IMR-90 (cell line): ENCODE results near the gene MSANTD1. TPM values are rescaled to one million over a fixed set of nuclear protein-coding genes. Genes with fewer than 3 reads are reported as not detected.

Experiments
- ATAC-seq: fragments of 200-7000 bp; cut with Tn5 transposase; 2 replicates; pipeline ENCODE4 v1.9.1; 2020; ENCODE audit warnings: low read depth, mild to moderate bottlenecking, moderate library complexity
- BruUV-seq: library from RNA; stranded (reverse); fragments of 400-500 nt; replicated peaks from 2 replicates; lab custom pipeline; 2021; lab: Mats Ljungman, UMichigan
- CTCF ChIA-PET: fragments of 300-600 bp; formaldehyde crosslinking; extraction: SDS; loops from one replicate; lab custom pipeline; 2021; ENCODE audit warnings: antibody characterized with exemption; lab: Yijun Ruan, JAX
- POLR2A ChIA-PET: fragments of 300-600 bp; sonication (Branson Sonifier 250); formaldehyde crosslinking; loops from one replicate; lab custom pipeline; 2022; ENCODE audit warnings: antibody characterized with exemption; ENCODE audit not compliant: unreplicated experiment; lab: Charles Lee
- DNase-seq: peaks from one replicate; pipeline ENCODE4 v3.0.0; 2013
- H2AFZ ChIP-seq: replicated peaks from 2 replicates; pipeline ENCODE3; 2013; ENCODE audit warnings: low read length, mild to moderate bottlenecking; ENCODE audit not compliant: poor library complexity
- H2AK5ac ChIP-seq: 2 replicates; pipeline ENCODE4 v1.6.1; 2013; ENCODE audit warnings: low read depth, low read length, inconsistent platforms
- H2AK9ac ChIP-seq: replicated peaks from 2 replicates; pipeline ENCODE3; 2013; ENCODE audit warnings: mild to moderate bottlenecking, low read depth, low read length, moderate library complexity; ENCODE audit not compliant: poor library complexity
- H2BK120ac ChIP-seq: 2 replicates; pipeline ENCODE4 v1.6.1; 2013; ENCODE audit warnings: low read depth, low read length, inconsistent platforms
- H2BK15ac ChIP-seq: 3 replicates; pipeline ENCODE4 v1.6.1; 2013; ENCODE audit warnings: low read depth, low read length, inconsistent platforms
- H2BK20ac ChIP-seq: 2 replicates; pipeline ENCODE4 v1.6.1; 2013; ENCODE audit warnings: low read depth, mild to moderate bottlenecking, inconsistent platforms, low read length, moderate library complexity
- H2BK5ac ChIP-seq: 2 replicates; pipeline ENCODE4 v1.6.1; 2013; ENCODE audit warnings: mild to moderate bottlenecking, low read depth, low read length, inconsistent platforms; ENCODE audit not compliant: poor library complexity, severe bottlenecking
- H3K14ac ChIP-seq: replicated peaks from 2 replicates; pipeline ENCODE4 v1.6.1; 2013; ENCODE audit warnings: low read depth, low read length, inconsistent platforms
- H3K18ac ChIP-seq: 2 replicates; pipeline ENCODE4 v1.6.1; 2013; ENCODE audit warnings: low read depth, low read length, control low read depth
- H3K23ac ChIP-seq: 2 replicates; pipeline ENCODE4 v1.6.1; 2013; ENCODE audit warnings: low read depth, low read length, inconsistent platforms
- H3K27ac ChIP-seq: 2 replicates; pipeline ENCODE4 v1.5.1; 2013; ENCODE audit warnings: mild to moderate bottlenecking, control low read depth, low read length; ENCODE audit not compliant: insufficient read depth
- H3K27me3 ChIP-seq: 2 replicates; pipeline ENCODE4 v1.6.1; 2013; ENCODE audit warnings: low read length; ENCODE audit not compliant: control insufficient read depth, insufficient read depth
- H3K36me3 ChIP-seq: 2 replicates; pipeline ENCODE4 v1.6.1; 2013; ENCODE audit warnings: low read length, mixed read lengths; ENCODE audit not compliant: control insufficient read depth, insufficient read depth
- H3K4ac ChIP-seq: 2 replicates; pipeline ENCODE4 v1.6.1; 2013; ENCODE audit warnings: low read depth, low read length, inconsistent platforms
- H3K4me1 ChIP-seq: 2 replicates; pipeline ENCODE4 v1.6.1; 2013; ENCODE audit warnings: low read length, mixed read lengths; ENCODE audit not compliant: control insufficient read depth, insufficient read depth
- H3K4me2 ChIP-seq: 2 replicates; pipeline ENCODE4 v1.6.1; 2013; ENCODE audit warnings: low read depth, mild to moderate bottlenecking, control low read depth, low read length, moderate library complexity
- H3K4me3 ChIP-seq: 2 replicates; pipeline ENCODE4 v1.5.1; 2013; ENCODE audit warnings: low read depth, mild to moderate bottlenecking, control low read depth, low read length, moderate library complexity; ENCODE audit not compliant: insufficient read depth
- H3K56ac ChIP-seq: 2 replicates; pipeline ENCODE4 v1.6.1; 2013; ENCODE audit warnings: low read length, inconsistent platforms; ENCODE audit not compliant: insufficient read depth; ENCODE audit errors: extremely low read depth
- H3K79me1 ChIP-seq, 2 experiments: 2 replicates each; pipeline ENCODE4 v1.6.1; 2013; ENCODE audit warnings: low read length in 2 of 2, inconsistent platforms in 1 of 2, low read depth in 1 of 2
- H3K9ac ChIP-seq: 2 replicates; pipeline ENCODE4 v1.6.1; 2013; ENCODE audit warnings: low read depth, low read length, control low read depth
- H3K9me1 ChIP-seq: 2 replicates; pipeline ENCODE4 v1.6.1; 2013; ENCODE audit warnings: low read length, inconsistent platforms; ENCODE audit not compliant: insufficient read depth
- H3K9me3 ChIP-seq: 2 replicates; pipeline ENCODE4 v1.6.1; 2013; ENCODE audit warnings: low read length; ENCODE audit not compliant: control insufficient read depth, insufficient read depth
- H4K20me1 ChIP-seq: 2 replicates; pipeline ENCODE4 v1.6.1; 2013; ENCODE audit warnings: low read length, inconsistent platforms; ENCODE audit not compliant: insufficient read depth
- H4K5ac ChIP-seq: 2 replicates; pipeline ENCODE4 v1.6.1; 2013; ENCODE audit warnings: mild to moderate bottlenecking, low read depth, low read length, control low read depth
- H4K8ac ChIP-seq, 2 experiments: 2 replicates each; pipeline ENCODE4 v1.6.1; 2013; ENCODE audit warnings: low read depth in 2 of 2, low read length in 2 of 2, control low read depth in 1 of 2, inconsistent platforms in 1 of 2
- H4K91ac ChIP-seq: 2 replicates; pipeline ENCODE4 v1.6.1; 2013; ENCODE audit warnings: low read depth, low read length, inconsistent platforms; ENCODE audit not compliant: insufficient read depth
- BHLHE40 ChIP-seq: fragments of 150-350 bp; IDR thresholded peaks from 2 replicates; pipeline ENCODE4 v1.6.1; 2016; ENCODE audit warnings: mild to moderate bottlenecking, low read depth, low read length
- CEBPB ChIP-seq: IDR thresholded peaks from 2 replicates; pipeline ENCODE4 v1.6.1; 2012; ENCODE audit warnings: low read depth, low read length, improper control_type of control experiment
- CHD1 ChIP-seq: IDR thresholded peaks from 2 replicates; pipeline ENCODE4 v1.6.1; 2012; ENCODE audit warnings: low read depth, low read length, improper control_type of control experiment
- MAFK ChIP-seq: IDR thresholded peaks from 2 replicates; pipeline ENCODE4 v1.6.1; 2012; ENCODE audit warnings: low read depth, low read length, improper control_type of control experiment
- MAZ ChIP-seq: IDR thresholded peaks from 2 replicates; pipeline ENCODE4 v1.6.1; 2012; ENCODE audit warnings: low read depth, mild to moderate bottlenecking, low read length, improper control_type of control experiment, moderate library complexity, borderline replicate concordance
- MXI1 ChIP-seq: IDR thresholded peaks from 2 replicates; pipeline ENCODE4 v1.6.1; 2012; ENCODE audit warnings: low read depth, mild to moderate bottlenecking, low read length, moderate library complexity, borderline replicate concordance
- NFE2L2 ChIP-seq: fragments of 150-350 bp; IDR thresholded peaks from 2 replicates; pipeline ENCODE4 v1.6.1; 2016; ENCODE audit warnings: low read depth, mild to moderate bottlenecking, low read length
- POLR2A ChIP-seq: IDR thresholded peaks from 2 replicates; pipeline ENCODE4 v1.6.1; 2012; ENCODE audit warnings: mild to moderate bottlenecking, low read depth, low read length
- RAD21 ChIP-seq: IDR thresholded peaks from 2 replicates; pipeline ENCODE4 v1.6.1; 2012; ENCODE audit warnings: low read length, improper control_type of control experiment
- RCOR1 ChIP-seq: IDR thresholded peaks from 2 replicates; pipeline ENCODE4 v1.6.1; 2012; ENCODE audit warnings: mild to moderate bottlenecking, low read length, improper control_type of control experiment; ENCODE audit not compliant: insufficient replicate concordance
- SMC3 ChIP-seq: fragments of 150-350 bp; IDR thresholded peaks from 2 replicates; pipeline ENCODE4 v1.6.1; 2016; ENCODE audit warnings: low read depth, mild to moderate bottlenecking, antibody characterized with exemption, low read length, moderate library complexity
- whole genome bisulfite sequencing, 2 experiments: methylation state at CpG; one replicate each; pipeline versions ENCODE4 v1.1.5 to v1.1.7; 2013; ENCODE audit warnings: missing lambda C conversion rate in 2 of 2; ENCODE audit not compliant: insufficient read length in 1 of 2; ENCODE audit errors: extremely low coverage in 2 of 2; 5-methylcytosine and 5-hydroxymethylcytosine counted together
- dilution Hi-C: fragments of 300-500 bp; cut with HindIII; formaldehyde crosslinking; loops from one replicate; pipeline ENCODE4 v1.14.3; 2018; ENCODE audit warnings: low sequenced_read_pairs; ENCODE audit not compliant: unreplicated experiment
- in situ Hi-C: fragments of 300-500 bp; cut with MboI; formaldehyde crosslinking; loops from 3 replicates; pipeline ENCODE4 v1.14.3; 2019; ENCODE audit warnings: low sequenced_read_pairs, inconsistent platforms, mixed read lengths
- intact Hi-C: fragments of 100-400 bp; cut with micrococcal nuclease; formaldehyde crosslinking; loops from 2 replicates; pipeline ENCODE4 v1.10.0; 2022
- polyA plus RNA-seq, 3 experiments: library from polyadenylated mRNA; depleted of rRNA; stranded (reverse); fragments of >200 nt; gene quantifications; 2 replicates each; pipeline ENCODE4 v1.2.3, GENCODE V29; 2012; ENCODE audit warnings: low replicate concordance in 1 of 3
- total RNA-seq: library from RNA; depleted of rRNA; stranded (reverse); fragments of >200 nt; gene quantifications from 2 replicates; pipeline ENCODE4 v1.2.3, GENCODE V29; 2012
- TF ChIP-seq, protein P1 (sequence below): fragments of 150-350 bp; IDR thresholded peaks from 2 replicates; pipeline ENCODE4 v1.6.1; 2017; ENCODE audit warnings: mild to moderate bottlenecking, antibody characterized with exemption, low read length, low read depth

The MSANTD1 gene
- total and polyA plus RNA-seq, 2 of the 4 experiments (the other 2 are of a cell fraction) = under 0.01 to 0.07 TPM

GRCh38 chr4:3221184-3221494 lies 27.8 kb upstream of the MSANTD1 start:
- H2BK120ac ChIP-seq = no peak overlapping the region

More at GRCh38 chr4:3221184-3221494, 27.8 kb upstream of the MSANTD1 start:
- Histone ChIP-seq H3K14ac (no peak overlapping the region), H3K56ac (no peak overlapping the region), H3K4me3 (no peak overlapping the region), H3K4me2 (no peak overlapping the region), H2AFZ (no peak overlapping the region), H2BK20ac (no peak overlapping the region), H4K8ac (no peak overlapping the region), H3K9me3 (no peaks in the 10 kb centered on the region), H3K4ac (no peak overlapping the region), H3K4me1 (no peaks in the 10 kb centered on the region), H3K9ac (no peak overlapping the region), H4K91ac (no peak overlapping the region), H2AK9ac (no peak overlapping the region), H2AK5ac (no peak overlapping the region), H3K27ac (no peak overlapping the region), H4K20me1 (no peaks in the 10 kb centered on the region), H3K36me3 (peaks cover 58% of the 10 kb centered on the region), H3K79me1 (no peaks in the 10 kb centered on the region), H3K18ac (no peak overlapping the region), H3K27me3 (no peaks in the 10 kb centered on the region), H3K23ac (no peak overlapping the region), H4K5ac (no peak overlapping the region), H3K9me1 (no peaks in the 10 kb centered on the region), H2BK5ac (no peak overlapping the region), H2BK15ac (no peak overlapping the region)
- ChIA-PET POLR2A (no interaction called here), CTCF (no interaction called here)
- BruUV-seq = no TSS peak
- 95% methylated on average over 3 of the region's 8 CpGs; no CpG with 5 or more reads in 1 of the 2 experiments for WGBS, 2 experiments
- no peak for ATAC-seq
- dilution Hi-C loops (no loop called here), intact Hi-C loops (no loop called here), in situ Hi-C loops (no loop called here)
- no peak for TF ChIP-seq MAFK
- no peak for TF ChIP-seq CEBPB
- TF ChIP-seq CHD1 = no peak
- TF ChIP-seq MAZ = no peak
- no peak for TF ChIP-seq BHLHE40
- TF ChIP-seq RAD21 = no peak
- TF ChIP-seq POLR2A = no peak
- no peak for TF ChIP-seq SMC3
- TF ChIP-seq, protein P1, sequence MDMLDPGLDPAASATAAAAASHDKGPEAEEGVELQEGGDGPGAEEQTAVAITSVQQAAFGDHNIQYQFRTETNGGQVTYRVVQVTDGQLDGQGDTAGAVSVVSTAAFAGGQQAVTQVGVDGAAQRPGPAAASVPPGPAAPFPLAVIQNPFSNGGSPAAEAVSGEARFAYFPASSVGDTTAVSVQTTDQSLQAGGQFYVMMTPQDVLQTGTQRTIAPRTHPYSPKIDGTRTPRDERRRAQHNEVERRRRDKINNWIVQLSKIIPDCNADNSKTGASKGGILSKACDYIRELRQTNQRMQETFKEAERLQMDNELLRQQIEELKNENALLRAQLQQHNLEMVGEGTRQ = no peak
- TF ChIP-seq NFE2L2 = no peak
- TF ChIP-seq RCOR1 = no peak
- no peak for TF ChIP-seq MXI1
- no peak for DNase-seq
